ENCODE results near the gene TSTD2.

The TSTD2 gene

GRCh38 chr9:97670586-97670985, 37.4 kb upstream of the TSTD2 start:
- ATAC-seq: no peak
- TF ChIP-seq TSHZ2 (CRISPR knock-in tag; IDR thresholded peaks at IDR 0.05): no peak
- no peak for TF ChIP-seq ZC3H10 (CRISPR knock-in tag; IDR thresholded peaks at IDR 0.05)
- no peak for TF ChIP-seq ARNTL (CRISPR knock-in tag; IDR thresholded peaks at IDR 0.05; ENCODE audit: borderline replicate concordance, low read depth)
- TF ChIP-seq ZNF70 (CRISPR knock-in tag; IDR thresholded peaks at IDR 0.05): no peak
- TF ChIP-seq ISL1 (CRISPR knock-in tag; IDR thresholded peaks at IDR 0.05): no peak
- TF ChIP-seq OSR1 (CRISPR knock-in tag; IDR thresholded peaks at IDR 0.05): no peak
- no peak for TF ChIP-seq CSRNP3 (CRISPR knock-in tag; IDR thresholded peaks at IDR 0.05)
- no peak for TF ChIP-seq CREB5 (CRISPR knock-in tag; IDR thresholded peaks at IDR 0.05; ENCODE audit: low read depth)
- TF ChIP-seq, protein P1, sequence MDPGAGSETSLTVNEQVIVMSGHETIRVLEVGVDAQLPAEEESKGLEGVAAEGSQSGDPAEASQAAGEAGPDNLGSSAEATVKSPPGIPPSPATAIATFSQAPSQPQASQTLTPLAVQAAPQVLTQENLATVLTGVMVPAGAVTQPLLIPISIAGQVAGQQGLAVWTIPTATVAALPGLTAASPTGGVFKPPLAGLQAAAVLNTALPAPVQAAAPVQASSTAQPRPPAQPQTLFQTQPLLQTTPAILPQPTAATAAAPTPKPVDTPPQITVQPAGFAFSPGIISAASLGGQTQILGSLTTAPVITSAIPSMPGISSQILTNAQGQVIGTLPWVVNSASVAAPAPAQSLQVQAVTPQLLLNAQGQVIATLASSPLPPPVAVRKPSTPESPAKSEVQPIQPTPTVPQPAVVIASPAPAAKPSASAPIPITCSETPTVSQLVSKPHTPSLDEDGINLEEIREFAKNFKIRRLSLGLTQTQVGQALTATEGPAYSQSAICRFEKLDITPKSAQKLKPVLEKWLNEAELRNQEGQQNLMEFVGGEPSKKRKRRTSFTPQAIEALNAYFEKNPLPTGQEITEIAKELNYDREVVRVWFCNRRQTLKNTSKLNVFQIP (CRISPR knock-in tag; IDR thresholded peaks at IDR 0.05; ENCODE audit: borderline replicate concordance, low read depth): no peak
- TF ChIP-seq ESRRG (CRISPR knock-in tag; IDR thresholded peaks at IDR 0.05): no peak
- TF ChIP-seq RARB (CRISPR knock-in tag; IDR thresholded peaks at IDR 0.05): no peak
- no peak for TF ChIP-seq TCF4 (CRISPR knock-in tag; IDR thresholded peaks at IDR 0.05; ENCODE audit: borderline replicate concordance)

DNA sequence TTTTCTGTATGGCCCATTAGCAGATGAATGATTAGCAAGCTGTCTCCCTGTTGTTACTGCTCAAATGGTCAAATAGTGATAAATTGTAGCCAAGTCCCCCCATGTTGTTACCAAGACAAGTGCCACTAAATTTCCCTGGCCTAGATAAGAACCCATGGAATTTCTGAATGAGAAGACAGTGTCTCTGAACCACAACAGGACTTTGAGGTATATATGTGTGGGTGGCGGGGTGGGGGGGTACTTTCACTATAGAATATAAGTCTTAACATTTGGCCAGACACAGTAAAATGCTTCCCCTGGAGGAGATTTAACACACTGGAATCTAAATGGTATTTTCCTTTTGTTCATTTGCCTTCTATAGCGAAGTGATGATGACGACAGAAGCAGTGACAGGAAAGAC, 35.3 kb upstream of the TSTD2 start:
- TF ChIP-seq BACH2 (CRISPR knock-in tag; IDR thresholded peaks at IDR 0.05; ENCODE audit: borderline replicate concordance) (no peak), ZNF8 (CRISPR knock-in tag; IDR thresholded peaks at IDR 0.05) (no peak), ARNTL (CRISPR knock-in tag; IDR thresholded peaks at IDR 0.05; ENCODE audit: borderline replicate concordance, low read depth) (no peak), PPARA (CRISPR knock-in tag; IDR thresholded peaks at IDR 0.05; ENCODE audit: borderline replicate concordance) (no peak), CSDC2 (CRISPR knock-in tag; IDR thresholded peaks at IDR 0.05) (no peak), CSRNP3 (CRISPR knock-in tag; IDR thresholded peaks at IDR 0.05) (no peak), ZFP30 (CRISPR knock-in tag; IDR thresholded peaks at IDR 0.05) (no peak), RARB (CRISPR knock-in tag; IDR thresholded peaks at IDR 0.05) (no peak), ESRRG (CRISPR knock-in tag; IDR thresholded peaks at IDR 0.05) (no peak), SNAI2 (CRISPR knock-in tag; IDR thresholded peaks at IDR 0.05) (no peak), TCF4 (CRISPR knock-in tag; IDR thresholded peaks at IDR 0.05; ENCODE audit: borderline replicate concordance) (no peak), ZNF565 (CRISPR knock-in tag; conservative IDR thresholded peaks at IDR 0.05; ENCODE audit: low read depth) (no peak), CREB5 (CRISPR knock-in tag; IDR thresholded peaks at IDR 0.05; ENCODE audit: low read depth) (no peak), ISL1 (CRISPR knock-in tag; IDR thresholded peaks at IDR 0.05) (no peak), OSR1 (CRISPR knock-in tag; IDR thresholded peaks at IDR 0.05) (no peak), ZFP3 (CRISPR knock-in tag; IDR thresholded peaks at IDR 0.05) (no peak), ZNF70 (CRISPR knock-in tag; IDR thresholded peaks at IDR 0.05) (no peak), TSHZ2 (CRISPR knock-in tag; IDR thresholded peaks at IDR 0.05) (no peak)
- TF ChIP-seq, protein P2, sequence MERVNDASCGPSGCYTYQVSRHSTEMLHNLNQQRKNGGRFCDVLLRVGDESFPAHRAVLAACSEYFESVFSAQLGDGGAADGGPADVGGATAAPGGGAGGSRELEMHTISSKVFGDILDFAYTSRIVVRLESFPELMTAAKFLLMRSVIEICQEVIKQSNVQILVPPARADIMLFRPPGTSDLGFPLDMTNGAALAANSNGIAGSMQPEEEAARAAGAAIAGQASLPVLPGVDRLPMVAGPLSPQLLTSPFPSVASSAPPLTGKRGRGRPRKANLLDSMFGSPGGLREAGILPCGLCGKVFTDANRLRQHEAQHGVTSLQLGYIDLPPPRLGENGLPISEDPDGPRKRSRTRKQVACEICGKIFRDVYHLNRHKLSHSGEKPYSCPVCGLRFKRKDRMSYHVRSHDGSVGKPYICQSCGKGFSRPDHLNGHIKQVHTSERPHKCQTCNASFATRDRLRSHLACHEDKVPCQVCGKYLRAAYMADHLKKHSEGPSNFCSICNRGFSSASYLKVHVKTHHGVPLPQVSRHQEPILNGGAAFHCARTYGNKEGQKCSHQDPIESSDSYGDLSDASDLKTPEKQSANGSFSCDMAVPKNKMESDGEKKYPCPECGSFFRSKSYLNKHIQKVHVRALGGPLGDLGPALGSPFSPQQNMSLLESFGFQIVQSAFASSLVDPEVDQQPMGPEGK (CRISPR knock-in tag; IDR thresholded peaks at IDR 0.05; ENCODE audit: borderline replicate concordance): no peak
- TF ChIP-seq, protein P1 (CRISPR knock-in tag; IDR thresholded peaks at IDR 0.05; ENCODE audit: borderline replicate concordance, low read depth): no peak

More for the DNA sequence above, 35.3 kb upstream of the TSTD2 start:
- no peak for ATAC-seq
